SK-N-SH treated with all-trans-retinoic acid at 6 μM for 48 hours (cell line): ENCODE results near the gene ITGAV.

Source experiments
- ATAC-seq: fragments of 200-7000 bp; cut with Tn5 transposase; 3 replicates; pipeline ENCODE4 v1.9.1; 2020; ENCODE audit warnings: mild to moderate bottlenecking, moderate library complexity
- ARNTL ChIP-seq: fragments of 450-650 bp; formaldehyde crosslinking; IDR thresholded peaks from 2 replicates; pipeline ENCODE4 v1.5.0; 2020; ENCODE audit warnings: low read depth, mild to moderate bottlenecking, moderate library complexity, borderline replicate concordance
- BACH2 ChIP-seq: fragments of 250-450 bp; sonication (Bioruptor Pico); IDR thresholded peaks from 2 replicates; pipeline ENCODE4 v1.9.0; 2021; ENCODE audit warnings: mild to moderate bottlenecking, borderline replicate concordance
- CSDC2 ChIP-seq: fragments of 250-450 bp; sonication (Bioruptor Pico); IDR thresholded peaks from 2 replicates; pipeline ENCODE4 v1.5.0; 2020; ENCODE audit warnings: mild to moderate bottlenecking, moderate library complexity
- ESRRG ChIP-seq: fragments of 250-450 bp; sonication (Bioruptor Pico); IDR thresholded peaks from 2 replicates; pipeline ENCODE4 v1.6.1; 2021; ENCODE audit warnings: mild to moderate bottlenecking
- GLIS3 ChIP-seq: fragments of 250-450 bp; sonication (Bioruptor Pico); IDR thresholded peaks from 2 replicates; pipeline ENCODE4 v1.5.0; 2020; ENCODE audit warnings: mild to moderate bottlenecking, moderate library complexity
- ISL1 ChIP-seq: fragments of 250-450 bp; sonication (Bioruptor Pico); IDR thresholded peaks from 2 replicates; pipeline ENCODE4 v2.1.2; 2022; ENCODE audit warnings: mild to moderate bottlenecking, moderate library complexity
- OSR1 ChIP-seq: fragments of 250-450 bp; sonication (Bioruptor Pico); IDR thresholded peaks from 2 replicates; pipeline ENCODE4 v1.8.0; 2022; ENCODE audit warnings: moderate library complexity, mild to moderate bottlenecking, inconsistent platforms
- PPARA ChIP-seq: fragments of 250-450 bp; sonication (Bioruptor Pico); IDR thresholded peaks from 2 replicates; pipeline ENCODE4 v1.5.0; 2020; ENCODE audit warnings: mild to moderate bottlenecking, borderline replicate concordance
- RARB ChIP-seq: fragments of 250-450 bp; sonication (Bioruptor Pico); IDR thresholded peaks from 2 replicates; pipeline ENCODE4 v1.8.0; 2021; ENCODE audit warnings: mild to moderate bottlenecking, moderate library complexity
- SNAI2 ChIP-seq: fragments of 250-450 bp; sonication (Bioruptor Pico); IDR thresholded peaks from 2 replicates; pipeline ENCODE4 v1.5.0; 2020; ENCODE audit warnings: mild to moderate bottlenecking, moderate library complexity
- TCF4 ChIP-seq: fragments of 250-450 bp; sonication (Bioruptor Pico); IDR thresholded peaks from 2 replicates; pipeline ENCODE4 v1.8.0; 2021; ENCODE audit warnings: mild to moderate bottlenecking, moderate library complexity, borderline replicate concordance
- TOX ChIP-seq: fragments of 250-450 bp; sonication (Bioruptor Pico); IDR thresholded peaks from 2 replicates; pipeline ENCODE4 v1.8.0; 2021; ENCODE audit warnings: mild to moderate bottlenecking, moderate library complexity, borderline replicate concordance
- ZC3H10 ChIP-seq: fragments of 250-450 bp; sonication (Bioruptor Pico); IDR thresholded peaks from 2 replicates; pipeline ENCODE4 v1.5.1; 2021; ENCODE audit warnings: mild to moderate bottlenecking, moderate library complexity
- ZFP3 ChIP-seq: fragments of 250-450 bp; sonication (Bioruptor Pico); IDR thresholded peaks from 2 replicates; pipeline ENCODE4 v1.5.0; 2020; ENCODE audit warnings: mild to moderate bottlenecking, moderate library complexity
- ZFP30 ChIP-seq: fragments of 450-650 bp; formaldehyde crosslinking; IDR thresholded peaks from 2 replicates; pipeline ENCODE4 v1.5.0; 2022; ENCODE audit warnings: mild to moderate bottlenecking, moderate library complexity
- ZNF565 ChIP-seq: fragments of 450-650 bp; formaldehyde crosslinking; conservative IDR thresholded peaks from 2 replicates; pipeline ENCODE4 v1.5.0; 2020; ENCODE audit warnings: low read depth, mild to moderate bottlenecking, moderate library complexity
- ZNF70 ChIP-seq: fragments of 450-650 bp; formaldehyde crosslinking; IDR thresholded peaks from 2 replicates; pipeline ENCODE4 v1.5.0; 2020; ENCODE audit warnings: mild to moderate bottlenecking, moderate library complexity
- ZNF8 ChIP-seq: fragments of 450-650 bp; formaldehyde crosslinking; IDR thresholded peaks from 2 replicates; pipeline ENCODE4 v1.5.0; 2020; ENCODE audit warnings: mild to moderate bottlenecking, moderate library complexity
- TF ChIP-seq, protein P1 (sequence below): fragments of 250-450 bp; sonication (Bioruptor Pico); IDR thresholded peaks from 2 replicates; pipeline ENCODE4 v1.5.1; 2021; ENCODE audit warnings: mild to moderate bottlenecking, moderate library complexity
- TF ChIP-seq, protein P2 (sequence below): fragments of 250-450 bp; sonication (Bioruptor Pico); IDR thresholded peaks from 2 replicates; pipeline ENCODE4 v1.8.0; 2021; ENCODE audit warnings: low read depth, mild to moderate bottlenecking, moderate library complexity, borderline replicate concordance
- TF ChIP-seq, protein P3 (sequence below): fragments of 250-450 bp; sonication (Bioruptor Pico); IDR thresholded peaks from 2 replicates; pipeline ENCODE4 v1.8.0; 2020; ENCODE audit warnings: mild to moderate bottlenecking, moderate library complexity, borderline replicate concordance
- TF ChIP-seq, protein P4 (sequence below): fragments of 250-450 bp; sonication (Bioruptor Pico); IDR thresholded peaks from 2 replicates; pipeline ENCODE4 v1.5.1; 2020; ENCODE audit warnings: low read depth, mild to moderate bottlenecking, moderate library complexity

ITGAV gene

DNA sequence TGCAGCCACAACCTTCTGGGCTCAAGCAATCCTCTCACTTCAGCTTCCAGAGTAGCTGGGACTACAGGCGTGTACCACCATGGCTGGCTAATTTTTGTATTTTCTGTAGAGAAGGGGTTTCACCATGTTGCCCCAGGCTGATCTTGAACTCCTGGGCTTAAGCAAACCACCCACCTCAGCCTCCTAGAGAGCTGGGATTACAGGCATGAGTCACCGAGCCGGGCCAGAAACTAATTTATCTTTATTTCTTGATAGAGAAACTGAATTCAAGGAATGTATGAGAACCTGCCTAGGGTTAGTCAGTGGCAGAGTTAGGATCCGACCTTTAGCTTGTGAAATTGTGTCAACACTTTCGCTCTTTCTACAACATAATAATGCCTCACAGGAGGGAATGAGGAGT lies 19.3 kb upstream of the ITGAV start:
- TF ChIP-seq CSDC2 (CRISPR knock-in tag) (no peak), ARNTL (CRISPR knock-in tag) (no peak), SNAI2 (no peak), ZFP30 (CRISPR knock-in tag) (no peak)
- TF ChIP-seq, protein P1, sequence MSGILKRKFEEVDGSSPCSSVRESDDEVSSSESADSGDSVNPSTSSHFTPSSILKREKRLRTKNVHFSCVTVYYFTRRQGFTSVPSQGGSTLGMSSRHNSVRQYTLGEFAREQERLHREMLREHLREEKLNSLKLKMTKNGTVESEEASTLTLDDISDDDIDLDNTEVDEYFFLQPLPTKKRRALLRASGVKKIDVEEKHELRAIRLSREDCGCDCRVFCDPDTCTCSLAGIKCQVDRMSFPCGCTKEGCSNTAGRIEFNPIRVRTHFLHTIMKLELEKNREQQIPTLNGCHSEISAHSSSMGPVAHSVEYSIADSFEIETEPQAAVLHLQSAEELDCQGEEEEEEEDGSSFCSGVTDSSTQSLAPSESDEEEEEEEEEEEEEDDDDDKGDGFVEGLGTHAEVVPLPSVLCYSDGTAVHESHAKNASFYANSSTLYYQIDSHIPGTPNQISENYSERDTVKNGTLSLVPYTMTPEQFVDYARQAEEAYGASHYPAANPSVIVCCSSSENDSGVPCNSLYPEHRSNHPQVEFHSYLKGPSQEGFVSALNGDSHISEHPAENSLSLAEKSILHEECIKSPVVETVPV (CRISPR knock-in tag) = no peak
- TF ChIP-seq, protein P2, sequence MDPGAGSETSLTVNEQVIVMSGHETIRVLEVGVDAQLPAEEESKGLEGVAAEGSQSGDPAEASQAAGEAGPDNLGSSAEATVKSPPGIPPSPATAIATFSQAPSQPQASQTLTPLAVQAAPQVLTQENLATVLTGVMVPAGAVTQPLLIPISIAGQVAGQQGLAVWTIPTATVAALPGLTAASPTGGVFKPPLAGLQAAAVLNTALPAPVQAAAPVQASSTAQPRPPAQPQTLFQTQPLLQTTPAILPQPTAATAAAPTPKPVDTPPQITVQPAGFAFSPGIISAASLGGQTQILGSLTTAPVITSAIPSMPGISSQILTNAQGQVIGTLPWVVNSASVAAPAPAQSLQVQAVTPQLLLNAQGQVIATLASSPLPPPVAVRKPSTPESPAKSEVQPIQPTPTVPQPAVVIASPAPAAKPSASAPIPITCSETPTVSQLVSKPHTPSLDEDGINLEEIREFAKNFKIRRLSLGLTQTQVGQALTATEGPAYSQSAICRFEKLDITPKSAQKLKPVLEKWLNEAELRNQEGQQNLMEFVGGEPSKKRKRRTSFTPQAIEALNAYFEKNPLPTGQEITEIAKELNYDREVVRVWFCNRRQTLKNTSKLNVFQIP (CRISPR knock-in tag) = no peak
- ATAC-seq = peak; percentile 46

DNA sequence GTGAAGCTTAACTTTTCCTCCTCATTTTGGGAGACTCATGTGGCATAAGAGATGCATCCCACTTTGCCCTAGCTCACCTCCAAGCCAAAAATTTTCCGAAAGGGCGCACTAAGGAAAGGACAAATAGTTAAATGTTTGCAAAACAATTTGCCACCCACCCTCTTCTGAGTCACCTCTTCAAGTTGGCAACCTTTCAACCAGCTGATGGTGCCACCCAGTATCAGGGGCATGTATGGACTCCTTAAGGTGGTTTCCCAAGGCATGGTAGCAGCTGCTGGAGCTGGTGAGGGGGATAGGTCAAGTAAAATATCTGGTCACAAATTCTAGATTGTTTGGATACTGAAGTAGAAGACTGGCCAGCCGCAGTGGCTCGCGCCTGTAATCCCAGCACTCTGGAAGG lies 17.2 kb upstream of the ITGAV start:
- ATAC-seq = no peak
- no peak for TF ChIP-seq ZNF565 (CRISPR knock-in tag)
- TF ChIP-seq, protein P3, sequence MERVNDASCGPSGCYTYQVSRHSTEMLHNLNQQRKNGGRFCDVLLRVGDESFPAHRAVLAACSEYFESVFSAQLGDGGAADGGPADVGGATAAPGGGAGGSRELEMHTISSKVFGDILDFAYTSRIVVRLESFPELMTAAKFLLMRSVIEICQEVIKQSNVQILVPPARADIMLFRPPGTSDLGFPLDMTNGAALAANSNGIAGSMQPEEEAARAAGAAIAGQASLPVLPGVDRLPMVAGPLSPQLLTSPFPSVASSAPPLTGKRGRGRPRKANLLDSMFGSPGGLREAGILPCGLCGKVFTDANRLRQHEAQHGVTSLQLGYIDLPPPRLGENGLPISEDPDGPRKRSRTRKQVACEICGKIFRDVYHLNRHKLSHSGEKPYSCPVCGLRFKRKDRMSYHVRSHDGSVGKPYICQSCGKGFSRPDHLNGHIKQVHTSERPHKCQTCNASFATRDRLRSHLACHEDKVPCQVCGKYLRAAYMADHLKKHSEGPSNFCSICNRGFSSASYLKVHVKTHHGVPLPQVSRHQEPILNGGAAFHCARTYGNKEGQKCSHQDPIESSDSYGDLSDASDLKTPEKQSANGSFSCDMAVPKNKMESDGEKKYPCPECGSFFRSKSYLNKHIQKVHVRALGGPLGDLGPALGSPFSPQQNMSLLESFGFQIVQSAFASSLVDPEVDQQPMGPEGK (CRISPR knock-in tag) = no peak
- TF ChIP-seq ESRRG (CRISPR knock-in tag) = no peak
- TF ChIP-seq, protein P2 (CRISPR knock-in tag) = no peak
- no peak for TF ChIP-seq BACH2 (CRISPR knock-in tag)
- TF ChIP-seq TOX (CRISPR knock-in tag) = no peak
- TF ChIP-seq PPARA (CRISPR knock-in tag) = no peak
- no peak for TF ChIP-seq GLIS3
- no peak for TF ChIP-seq RARB (CRISPR knock-in tag)
- TF ChIP-seq CSDC2 (CRISPR knock-in tag) = no peak
- no peak for TF ChIP-seq ZNF8 (CRISPR knock-in tag)
- TF ChIP-seq, protein P1 (CRISPR knock-in tag) = no peak
- TF ChIP-seq ARNTL (CRISPR knock-in tag) = no peak
- TF ChIP-seq ZC3H10 (CRISPR knock-in tag) = no peak
- no peak for TF ChIP-seq ZFP3 (CRISPR knock-in tag)
- TF ChIP-seq ZNF70 = no peak
- TF ChIP-seq SNAI2 = no peak
- TF ChIP-seq, protein P4, sequence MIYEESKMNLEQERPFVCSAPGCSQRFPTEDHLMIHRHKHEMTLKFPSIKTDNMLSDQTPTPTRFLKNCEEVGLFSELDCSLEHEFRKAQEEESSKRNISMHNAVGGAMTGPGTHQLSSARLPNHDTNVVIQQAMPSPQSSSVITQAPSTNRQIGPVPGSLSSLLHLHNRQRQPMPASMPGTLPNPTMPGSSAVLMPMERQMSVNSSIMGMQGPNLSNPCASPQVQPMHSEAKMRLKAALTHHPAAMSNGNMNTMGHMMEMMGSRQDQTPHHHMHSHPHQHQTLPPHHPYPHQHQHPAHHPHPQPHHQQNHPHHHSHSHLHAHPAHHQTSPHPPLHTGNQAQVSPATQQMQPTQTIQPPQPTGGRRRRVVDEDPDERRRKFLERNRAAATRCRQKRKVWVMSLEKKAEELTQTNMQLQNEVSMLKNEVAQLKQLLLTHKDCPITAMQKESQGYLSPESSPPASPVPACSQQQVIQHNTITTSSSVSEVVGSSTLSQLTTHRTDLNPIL (CRISPR knock-in tag) = no peak
- TF ChIP-seq OSR1 (CRISPR knock-in tag) = no peak
- TF ChIP-seq ISL1 (CRISPR knock-in tag) = no peak
- TF ChIP-seq, all 23 proteins: peak for 0

DNA sequence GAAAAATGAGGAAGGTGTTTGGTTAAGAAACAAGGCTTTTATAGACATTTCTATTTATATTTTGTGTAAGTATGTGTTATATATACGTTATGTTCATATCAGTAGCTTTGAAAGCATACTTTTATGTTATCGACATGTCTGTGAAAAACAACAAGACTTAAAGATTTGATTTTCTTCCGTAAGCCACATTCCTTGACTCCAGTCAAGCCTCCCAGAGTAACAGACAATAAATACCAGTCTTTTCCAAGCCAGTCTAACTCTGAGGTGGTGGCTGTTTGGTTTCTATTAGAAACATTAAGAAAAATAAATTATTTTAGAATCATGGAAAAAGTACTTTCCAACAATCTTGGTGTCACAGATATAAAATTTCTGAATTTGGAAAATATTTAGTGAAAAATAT lies 16.3 kb upstream of the ITGAV start:
- ATAC-seq = no peak
- TF ChIP-seq ESRRG (CRISPR knock-in tag) (no peak), CSDC2 (CRISPR knock-in tag) (no peak), ZFP30 (CRISPR knock-in tag) (no peak), OSR1 (CRISPR knock-in tag) (no peak), TCF4 (no peak), ARNTL (CRISPR knock-in tag) (no peak), ZNF565 (CRISPR knock-in tag) (no peak)
- TF ChIP-seq, protein P1 (CRISPR knock-in tag) = no peak
- TF ChIP-seq, protein P4 (CRISPR knock-in tag) = no peak
